T-helper 1 cell (primary cell): Measurements from ENCODE around the gene TTYH3.
"Not testable (repeated sequence)": the region's sequence is repeated elsewhere in the genome, so short reads cannot be mapped to it uniquely, and the experiment has no call there.

Source experiments
- DNase-seq, 5 donors: peaks; one replicate each; pipeline ENCODE4 v3.0.0-alpha.2; 2012 to 2020

Gene TTYH3

GRCh38 chr7:2666588-2667250 is 34.9 kb downstream of the TTYH3 start:
- DNase-seq: no peak

GRCh38 chr7:2667843-2668242 is 36.1 kb downstream of the TTYH3 start:
- DNase-seq: no peak

GRCh38 chr7:2668401-2668800 is 36.6 kb downstream of the TTYH3 start:
- no peak for DNase-seq

GRCh38 chr7:2670171-2670570 is 38.4 kb downstream of the TTYH3 start:
- no peak for DNase-seq

- DNase-seq: peak; percentile 27 to 62 (median 51)
Measured at GRCh38 chr7:2670720-2671391, 39.1 kb downstream of the TTYH3 start.

- not testable (repeated sequence) for DNase-seq
Measured at GRCh38 chr7:2673214-2673613, 41.4 kb downstream of the TTYH3 start.

- no peak for DNase-seq
Measured at GRCh38 chr7:2673934-2674333, 42.1 kb downstream of the TTYH3 start.

GRCh38 chr7:2675256-2675764 is 43.5 kb downstream of the TTYH3 start:
- DNase-seq: no peak

- DNase-seq: not testable (repeated sequence)
Measured at GRCh38 chr7:2676576-2676975, 44.8 kb downstream of the TTYH3 start.

GRCh38 chr7:2678454-2678853 is 46.7 kb downstream of the TTYH3 start:
- DNase-seq: not testable (repeated sequence)

GRCh38 chr7:2679135-2680127 is 47.6 kb downstream of the TTYH3 start:
- not testable (repeated sequence) for DNase-seq

GRCh38 chr7:2680256-2680655 is 48.5 kb downstream of the TTYH3 start:
- no peak for DNase-seq

- DNase-seq: peak in 2 of 5 donors; percentile 32 to 40
Measured at GRCh38 chr7:2680792-2681490, 49.2 kb downstream of the TTYH3 start.

GRCh38 chr7:2681929-2682799 is 50.4 kb downstream of the TTYH3 start:
- no peak for DNase-seq

- no peak for DNase-seq
Measured at GRCh38 chr7:2684501-2684900, 52.7 kb downstream of the TTYH3 start.

- no peak for DNase-seq
Measured at GRCh38 chr7:2686101-2686500, 54.3 kb downstream of the TTYH3 start.

GRCh38 chr7:2687338-2687869 is 55.6 kb downstream of the TTYH3 start:
- no peak for DNase-seq

- DNase-seq: no peak
Measured at GRCh38 chr7:2687881-2688318, 56.1 kb downstream of the TTYH3 start, which contains the start of gene AMZ1. Gene AMZ1, plus strand, starts transcription at chr7:2688202. Its CDS starts 12,250 bp downstream, at chr7:2700452.

GRCh38 chr7:2688409-2689342 is 56.9 kb downstream of the TTYH3 start:
- DNase-seq: no peak
